K562 (cell line): ENCODE results near the gene GMDS.

Experiments
- DNMT1 ChIP-seq: fragments of 450-650 bp; IDR thresholded peaks from 2 replicates; pipeline ENCODE4 v1.6.1; 2016; ENCODE audit warnings: antibody characterized with exemption, mild to moderate bottlenecking
- NBN ChIP-seq: fragments of 450-650 bp; IDR thresholded peaks from 2 replicates; pipeline ENCODE4 v1.6.1; 2016; ENCODE audit warnings: low read depth, mild to moderate bottlenecking
- POLR2AphosphoS5 ChIP-seq: IDR thresholded peaks from 2 replicates; pipeline ENCODE4 v1.6.1; 2011; ENCODE audit warnings: mild to moderate bottlenecking, low read depth, low read length, moderate library complexity; ENCODE audit not compliant: control insufficient read depth, insufficient read depth
- RBM17 ChIP-seq: fragments of 200-400 bp; formaldehyde crosslinking; IDR thresholded peaks from 2 replicates; pipeline ENCODE4 v1.6.1; 2017; ENCODE audit warnings: low read depth, mild to moderate bottlenecking, low read length, borderline replicate concordance
- RCOR1 ChIP-seq, 2 experiments: IDR thresholded peaks; 2 replicates each; pipeline ENCODE4 v1.6.1; 2012; ENCODE audit warnings: low read depth in 2 of 2, low read length in 2 of 2, borderline replicate concordance in 1 of 2, improper control_type of control experiment in 1 of 2

DNA sequence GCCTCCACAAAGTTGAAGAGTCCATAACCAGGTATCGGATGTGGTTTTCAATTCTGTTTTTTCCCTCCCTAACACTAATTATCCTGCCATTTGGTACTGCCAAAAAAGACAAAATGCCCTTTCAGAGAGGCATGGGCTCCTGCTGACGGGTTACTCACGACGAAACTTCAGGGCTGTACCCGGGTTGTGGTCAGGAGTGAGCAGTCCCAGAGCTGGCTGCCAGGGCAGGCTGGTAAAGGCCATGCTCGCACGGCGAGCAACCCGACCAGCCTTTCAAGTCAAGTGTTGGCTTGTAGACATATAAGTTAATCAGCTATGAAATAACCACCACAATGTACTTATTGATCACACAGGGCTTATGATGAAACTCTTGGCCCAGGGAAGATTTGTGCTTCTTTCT is 483.2 kb downstream of the GMDS start:
- TF ChIP-seq DNMT1 (no peak), RCOR1 (IDR thresholded peaks at IDR 0.05; ENCODE audit: borderline replicate concordance in 1 of 2, low read depth in 2 of 2, low read length in 2 of 2) (no peak), NBN (no peak), RBM17 (no peak), POLR2AphosphoS5 (no peak)
